GM21526 (cell line): Measurements from ENCODE around the gene GLYR1.

Source experiments
- ATAC-seq: cut with Tn5 transposase; IDR thresholded peaks from one replicate; pipeline ENCODE4 v1.9.1; 2021; ENCODE audit warnings: moderate library complexity; ENCODE audit not compliant: unreplicated experiment, low FRiP score

The GLYR1 gene

DNA sequence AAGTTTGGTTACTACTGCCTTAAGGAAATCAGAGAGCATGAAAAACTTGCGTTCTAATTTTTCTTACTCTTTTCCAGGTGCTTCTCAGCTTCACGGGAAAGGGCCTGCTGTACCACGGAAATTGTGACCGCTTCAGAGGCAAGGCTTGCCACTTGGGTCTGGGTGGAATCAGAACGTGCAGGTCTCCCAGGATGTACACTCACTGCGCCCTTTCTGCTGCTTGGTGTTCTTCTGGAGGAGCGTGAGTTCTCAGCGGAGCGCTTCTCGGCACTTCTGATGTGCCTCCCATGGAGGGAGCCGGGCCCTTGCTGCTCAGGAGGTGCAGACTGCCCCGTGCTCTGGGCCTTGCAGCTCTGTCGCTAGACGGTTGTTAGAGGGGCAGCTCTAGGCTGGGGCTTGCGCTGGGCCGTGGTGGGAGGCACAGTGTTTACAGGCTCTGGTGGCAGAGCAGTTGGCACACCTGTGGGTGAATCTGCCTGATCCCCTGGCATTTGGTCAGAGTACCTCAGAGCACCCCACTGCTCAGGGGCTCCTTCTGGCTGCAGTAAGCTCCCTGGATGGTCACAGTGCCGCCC is 33.0 kb upstream of the GLYR1 start:
- no peak for ATAC-seq

DNA sequence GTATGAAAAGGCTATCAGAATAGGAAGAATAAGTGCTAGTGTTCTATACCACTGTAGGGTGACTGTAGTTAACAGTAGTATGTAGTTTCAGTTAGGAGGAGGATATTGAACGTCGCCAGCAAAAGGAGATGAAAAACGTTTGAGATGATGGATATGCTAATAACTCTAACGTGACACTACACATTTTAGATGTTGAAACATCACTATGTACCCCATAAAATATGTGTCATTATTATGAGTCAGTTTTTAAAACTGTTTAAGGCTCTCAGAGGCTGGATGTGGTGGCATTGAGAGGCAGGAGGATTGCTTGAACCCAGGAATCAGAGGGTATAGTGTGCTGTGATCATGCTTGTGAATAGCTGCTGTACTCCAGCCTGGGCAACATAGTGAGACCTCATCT is 32.0 kb upstream of the GLYR1 start:
- ATAC-seq: no peak

DNA sequence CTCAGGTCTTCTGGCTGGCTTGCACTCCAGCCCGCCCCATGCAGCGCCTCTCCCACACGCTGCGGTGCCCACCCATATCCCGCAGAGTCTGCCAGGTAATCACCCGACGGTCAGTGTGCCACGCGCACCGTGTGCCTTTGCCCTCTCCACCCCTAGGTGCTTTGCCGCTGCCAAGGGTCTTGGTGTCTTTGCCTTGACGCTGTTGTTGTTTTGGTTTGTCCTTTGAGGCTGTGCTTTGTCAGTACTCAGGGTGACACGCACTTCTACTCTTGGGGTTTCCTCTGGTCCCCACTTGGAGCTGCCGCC is 30.2 kb upstream of the GLYR1 start:
- ATAC-seq: no peak

DNA sequence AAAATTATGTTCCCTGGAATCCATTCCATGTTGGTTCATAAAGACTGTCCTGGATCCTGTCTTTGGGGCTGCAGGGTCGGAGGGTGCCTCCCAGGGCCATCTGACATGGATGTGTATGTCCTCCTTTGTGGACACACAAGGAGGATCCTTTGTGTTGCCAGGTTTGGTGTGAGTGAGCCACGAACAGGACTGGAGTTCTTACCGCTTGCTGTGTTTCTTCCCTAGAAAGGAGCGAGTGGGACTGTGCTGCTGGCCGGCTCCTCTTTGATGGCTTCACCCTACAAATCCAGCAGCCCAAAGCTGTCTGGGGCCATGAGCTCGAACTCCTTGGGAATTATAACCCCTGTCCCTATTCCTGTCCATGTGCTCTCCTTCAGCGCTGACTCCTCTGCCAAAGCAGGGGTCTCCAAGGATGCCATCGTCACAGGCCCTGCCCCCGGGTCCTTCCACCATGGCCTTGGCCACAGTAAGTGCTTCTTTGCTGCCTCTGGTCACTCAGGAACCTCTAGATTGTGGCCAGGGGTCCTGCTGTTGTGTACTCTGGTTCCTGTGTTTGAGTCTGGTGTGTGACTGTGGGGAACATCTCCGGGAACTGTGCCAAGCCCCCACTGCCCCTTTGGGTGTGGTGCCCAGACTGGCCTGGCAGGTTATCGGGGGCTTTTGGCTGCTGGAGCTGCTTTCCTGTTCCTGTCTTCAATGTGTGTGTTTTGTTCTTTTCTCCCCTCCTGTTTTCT is 29.7 kb upstream of the GLYR1 start:
- no peak for ATAC-seq

DNA sequence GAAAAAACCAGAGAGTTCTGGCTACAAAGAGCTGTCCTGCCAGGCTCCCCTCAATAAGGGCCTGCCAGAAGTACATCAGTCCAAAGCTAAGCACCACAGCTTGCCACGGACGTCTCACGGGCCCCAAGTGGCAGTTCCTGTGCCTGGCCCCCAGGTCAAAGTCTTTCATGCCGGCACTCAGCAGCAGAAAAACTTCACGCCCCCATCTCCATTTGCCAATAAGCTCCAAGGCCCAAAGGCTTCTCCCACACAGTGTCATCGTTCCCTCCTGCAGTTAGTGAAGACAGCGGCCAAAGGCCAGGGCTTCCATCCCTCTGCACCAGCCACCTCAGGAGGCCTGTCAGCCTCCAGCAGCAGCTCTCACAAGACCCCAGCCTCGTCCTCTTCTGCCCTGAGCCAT is 27.6 kb upstream of the GLYR1 start:
- ATAC-seq: no peak

DNA sequence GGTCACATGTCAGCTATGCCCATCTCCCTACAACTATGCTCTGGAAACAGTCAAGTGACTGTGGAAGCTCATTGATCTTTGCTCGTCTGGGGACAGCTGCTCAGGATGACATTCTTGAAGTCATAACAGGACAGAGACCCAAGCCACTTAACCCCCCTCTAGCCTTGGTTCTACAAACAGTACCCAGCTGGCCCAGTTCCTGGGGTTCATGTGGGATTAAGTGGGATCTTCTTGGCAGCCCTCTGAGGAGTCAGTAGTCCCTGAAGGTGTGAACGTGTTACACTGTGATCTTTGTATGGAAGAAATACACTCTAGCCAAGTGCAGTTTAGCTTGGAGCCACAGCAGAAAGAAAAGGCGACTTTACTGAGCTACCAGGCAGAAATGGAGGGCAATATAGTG is 26.0 kb upstream of the GLYR1 start:
- no peak for ATAC-seq

DNA sequence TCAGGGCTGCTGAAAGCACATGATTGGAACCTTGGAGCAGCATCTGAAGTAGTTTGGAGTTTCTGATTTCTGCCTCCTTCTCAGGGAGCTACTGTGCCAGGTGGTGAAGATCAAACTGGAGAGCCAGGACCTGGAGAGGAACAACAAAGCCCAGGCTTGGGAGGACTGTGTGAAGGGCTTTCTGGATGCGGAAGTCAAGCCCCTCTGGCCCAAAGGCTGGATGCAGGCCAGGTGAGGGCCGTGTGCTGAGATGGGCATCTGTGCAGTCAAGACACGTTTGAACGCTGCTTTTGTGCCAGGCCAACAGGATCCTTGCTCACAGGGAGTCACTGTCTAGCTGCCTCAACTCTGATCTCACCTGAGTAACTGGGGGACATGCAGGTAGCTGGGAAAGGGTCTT is 24.0 kb upstream of the GLYR1 start:
- ATAC-seq: no peak

DNA sequence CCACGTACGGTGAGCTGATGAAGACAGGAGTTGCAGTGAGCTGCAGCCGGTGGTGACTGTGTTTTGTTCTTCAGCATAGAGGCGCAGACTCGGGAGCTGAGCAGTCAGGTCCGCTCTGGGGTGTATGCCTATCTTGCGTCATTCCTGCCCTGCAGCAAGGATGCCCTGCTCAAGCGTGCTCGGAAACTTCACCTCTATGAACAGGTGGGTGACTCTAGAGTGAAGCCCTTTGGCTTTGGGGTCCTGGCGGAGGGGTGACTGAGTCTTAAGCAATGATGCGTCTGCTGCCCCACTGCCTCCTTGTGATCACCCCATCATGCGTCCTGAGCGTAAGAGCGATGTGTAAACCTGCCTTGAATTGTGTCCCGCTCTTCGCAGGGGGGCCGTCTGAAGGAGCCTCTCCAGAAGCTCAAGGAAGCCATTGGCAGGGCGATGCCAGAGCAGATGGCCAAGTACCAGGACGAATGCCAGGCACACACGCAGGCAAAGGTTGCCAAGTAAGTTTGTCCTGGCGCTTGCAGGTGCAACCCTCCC is 23.1 kb upstream of the GLYR1 start:
- ATAC-seq: no peak

DNA sequence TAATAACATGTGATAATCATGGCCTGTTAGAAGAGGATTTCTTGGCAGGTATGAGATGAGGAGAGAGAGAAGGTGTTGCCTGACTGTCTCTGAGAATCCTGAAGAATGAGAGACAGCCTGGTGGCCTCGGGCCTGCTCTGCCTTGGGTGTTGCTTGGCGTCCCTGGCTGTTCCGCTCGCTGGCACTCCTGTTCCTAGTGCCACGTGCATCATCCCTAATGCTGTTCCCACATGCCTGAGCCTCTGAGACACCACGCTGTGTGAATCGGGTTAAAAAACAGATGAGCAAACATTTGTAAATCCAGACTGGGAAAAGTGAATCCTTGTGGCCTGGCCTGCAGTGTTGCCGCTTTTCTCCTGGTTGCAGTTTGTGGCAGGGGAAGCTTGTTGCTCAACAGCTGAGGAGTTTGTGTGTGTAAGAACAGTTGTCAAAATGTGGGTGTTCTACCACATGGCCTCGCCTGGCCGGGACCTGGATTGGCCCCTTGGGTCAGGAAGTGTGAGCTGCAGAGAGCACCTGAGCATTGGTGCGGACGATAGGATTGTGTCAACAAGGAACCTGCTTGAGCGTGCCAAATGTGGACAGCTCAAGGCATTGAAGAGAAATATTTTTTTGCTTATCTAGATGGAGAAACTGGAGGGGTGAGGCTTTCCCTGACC is 22.2 kb upstream of the GLYR1 start:
- no peak for ATAC-seq

DNA sequence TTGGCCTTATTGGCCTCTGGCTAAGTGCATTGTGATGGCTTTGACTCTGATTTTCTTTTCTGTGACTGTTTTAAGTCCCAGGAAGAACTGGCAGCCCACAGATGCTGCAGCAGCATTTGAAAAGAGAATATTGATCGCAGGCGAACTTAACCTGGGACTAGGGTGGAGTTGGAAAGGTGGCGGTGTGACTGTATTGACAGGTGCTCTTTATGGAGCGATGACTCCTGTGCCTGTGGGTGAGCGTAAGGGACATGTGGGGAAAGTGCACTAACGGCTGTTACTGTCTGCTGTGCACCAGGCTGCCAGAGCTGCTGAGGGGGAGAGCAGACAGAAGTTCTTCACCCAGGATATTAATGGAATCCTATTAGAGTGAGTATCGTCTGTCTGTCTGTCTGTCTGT is 21.4 kb upstream of the GLYR1 start:
- ATAC-seq: no peak

DNA sequence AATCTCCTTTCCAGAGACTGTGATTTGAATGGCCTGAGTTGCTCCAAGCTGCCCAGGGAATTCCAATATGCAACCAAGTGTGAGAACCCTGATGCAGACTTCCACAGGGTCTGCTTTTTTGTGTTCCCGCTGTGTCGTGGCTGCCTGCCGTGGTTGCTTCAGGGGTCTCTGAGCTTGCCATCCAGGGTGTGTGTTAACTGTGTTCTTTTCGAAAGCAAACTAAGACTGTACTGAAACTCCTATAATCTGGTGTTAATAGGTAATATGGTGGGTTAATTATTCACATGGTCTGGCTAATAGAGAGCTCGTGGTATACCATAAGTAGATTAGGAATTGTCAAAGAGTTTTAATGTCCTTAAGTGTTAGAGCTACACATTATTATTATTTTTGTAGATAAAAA is 20.9 kb upstream of the GLYR1 start:
- ATAC-seq: no peak

DNA sequence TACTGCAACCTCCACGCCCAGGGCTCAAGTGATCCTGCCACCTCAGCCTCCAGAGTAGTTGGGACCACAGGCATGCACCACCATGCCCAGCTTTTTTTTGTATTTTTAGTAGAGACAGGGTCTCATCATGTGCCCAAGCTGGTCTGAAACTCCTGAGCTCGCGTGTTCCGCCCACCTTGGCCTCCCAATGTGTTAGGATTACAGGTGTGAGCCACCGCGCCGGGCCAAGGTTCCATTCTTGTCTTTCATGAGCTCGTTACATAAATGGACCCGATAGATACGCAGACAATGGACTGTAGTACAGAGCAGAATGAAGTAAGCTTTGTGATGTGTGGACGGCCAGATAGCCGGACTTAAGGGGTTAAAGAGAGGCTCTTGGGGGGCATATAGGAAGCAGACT is 19.5 kb upstream of the GLYR1 start:
- ATAC-seq: no peak

DNA sequence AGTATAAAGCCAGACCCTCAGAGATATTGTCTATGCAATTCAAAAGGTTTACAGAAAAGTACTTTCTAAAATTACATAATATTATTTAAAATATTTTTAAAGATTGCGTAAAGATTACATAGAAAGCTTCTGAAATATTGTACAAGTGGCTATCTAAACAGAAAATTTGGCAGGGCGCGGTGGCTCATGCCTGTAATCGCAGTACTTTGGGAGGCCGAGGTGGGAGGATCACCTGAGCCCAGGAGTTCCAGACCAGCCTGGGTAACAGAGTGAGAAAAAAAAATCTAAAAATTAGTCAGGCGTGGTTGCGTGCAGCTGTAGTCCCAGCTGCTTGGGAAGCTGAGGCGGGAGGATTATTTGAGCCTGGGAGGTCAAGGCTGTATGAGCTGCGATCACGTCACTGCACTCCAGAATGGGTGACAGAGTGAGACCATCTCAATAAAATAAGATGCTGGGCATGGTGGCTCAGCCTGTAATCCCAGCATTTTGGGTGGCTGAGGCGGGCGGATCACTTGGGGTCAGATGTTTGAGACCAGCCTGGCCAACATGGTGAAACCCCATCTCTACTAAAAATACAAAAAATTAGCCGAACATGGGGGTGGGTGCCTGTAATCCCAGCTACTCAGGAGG is 18.3 kb upstream of the GLYR1 start:
- ATAC-seq: no peak

DNA sequence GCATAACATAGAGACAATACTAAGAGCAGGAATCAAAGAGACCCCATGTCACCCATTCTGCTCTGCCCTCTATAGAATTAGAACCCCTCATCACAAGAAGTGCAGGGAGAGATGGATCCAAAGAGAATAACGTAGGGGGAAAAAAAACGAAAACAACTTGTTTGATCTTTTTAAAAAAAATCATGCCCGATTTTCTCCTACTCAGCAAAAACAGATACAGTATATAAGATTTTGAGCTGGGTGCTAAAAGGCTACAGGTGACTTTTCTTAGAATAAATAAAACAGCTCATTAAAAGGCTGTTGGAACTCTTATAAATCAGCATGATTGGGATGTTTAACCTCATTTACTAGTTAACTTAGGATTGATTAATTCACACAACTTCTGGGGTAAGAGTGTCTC is 17.6 kb upstream of the GLYR1 start:
- ATAC-seq: no peak

DNA sequence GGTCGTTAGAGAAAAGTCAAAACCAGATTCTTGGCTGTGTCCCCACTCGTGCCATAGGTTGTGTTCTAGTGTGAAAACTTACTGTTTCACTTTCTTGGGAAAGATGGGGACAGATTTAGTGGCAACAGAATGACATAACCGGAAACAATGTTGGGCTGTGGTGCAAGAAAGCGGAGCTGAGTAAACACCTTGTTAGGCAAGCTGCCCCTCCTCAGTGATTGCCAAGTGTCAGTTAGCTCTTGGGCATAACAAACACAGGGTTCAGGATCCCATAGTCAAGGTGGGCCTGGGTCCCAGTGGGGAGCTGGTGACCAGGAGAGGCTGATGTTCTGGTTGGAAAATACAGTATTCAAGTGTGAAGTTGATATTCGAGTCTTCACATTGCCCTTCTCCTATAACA is 15.6 kb upstream of the GLYR1 start:
- no peak for ATAC-seq

DNA sequence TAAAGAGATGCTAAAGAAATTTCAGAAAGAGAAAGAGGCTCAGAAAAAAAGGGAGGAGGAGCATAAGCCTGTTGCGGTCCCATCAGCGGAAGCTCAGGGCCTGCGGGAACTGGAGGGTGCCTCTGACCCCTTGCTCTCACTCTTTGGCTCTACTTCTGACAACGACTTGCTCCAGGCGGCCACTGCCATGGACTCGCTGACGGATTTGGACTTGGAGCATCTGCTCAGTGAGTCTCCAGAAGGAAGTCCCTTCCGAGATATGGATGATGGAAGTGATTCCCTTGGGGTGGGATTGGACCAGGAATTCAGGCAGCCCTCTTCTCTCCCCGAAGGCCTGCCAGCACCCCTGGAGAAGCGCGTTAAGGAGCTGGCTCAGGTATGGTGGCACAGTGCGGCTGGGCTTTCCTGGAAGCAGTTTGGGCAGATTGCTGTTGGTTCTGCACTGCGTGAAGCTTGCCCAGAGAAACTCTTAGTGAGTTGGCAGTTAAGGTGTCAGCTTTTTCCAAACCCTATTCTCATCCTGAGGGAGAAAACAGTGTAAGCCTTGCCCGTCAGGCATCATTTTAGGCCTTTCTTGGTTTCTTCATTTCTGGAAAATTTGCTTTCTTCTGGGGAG is 13.7 kb upstream of the GLYR1 start:
- no peak for ATAC-seq

DNA sequence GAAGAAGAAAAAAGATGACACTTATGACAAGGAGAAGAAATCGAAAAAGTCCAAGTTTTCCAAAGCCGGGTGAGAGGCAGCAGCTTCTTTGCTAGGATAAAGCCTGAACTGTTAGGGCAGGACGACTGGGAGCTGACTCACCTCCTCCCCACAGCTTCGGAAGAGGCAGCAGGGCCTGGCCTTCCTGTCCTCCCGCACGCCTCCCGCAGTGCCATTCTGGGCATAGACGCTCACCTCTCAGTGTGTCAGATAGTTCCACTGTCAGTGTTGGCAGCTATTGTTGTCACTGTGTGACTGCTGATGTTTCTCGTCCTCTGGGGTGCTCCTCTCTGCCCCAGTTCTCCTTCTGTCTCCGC is 12.8 kb upstream of the GLYR1 start:
- ATAC-seq: no peak

DNA sequence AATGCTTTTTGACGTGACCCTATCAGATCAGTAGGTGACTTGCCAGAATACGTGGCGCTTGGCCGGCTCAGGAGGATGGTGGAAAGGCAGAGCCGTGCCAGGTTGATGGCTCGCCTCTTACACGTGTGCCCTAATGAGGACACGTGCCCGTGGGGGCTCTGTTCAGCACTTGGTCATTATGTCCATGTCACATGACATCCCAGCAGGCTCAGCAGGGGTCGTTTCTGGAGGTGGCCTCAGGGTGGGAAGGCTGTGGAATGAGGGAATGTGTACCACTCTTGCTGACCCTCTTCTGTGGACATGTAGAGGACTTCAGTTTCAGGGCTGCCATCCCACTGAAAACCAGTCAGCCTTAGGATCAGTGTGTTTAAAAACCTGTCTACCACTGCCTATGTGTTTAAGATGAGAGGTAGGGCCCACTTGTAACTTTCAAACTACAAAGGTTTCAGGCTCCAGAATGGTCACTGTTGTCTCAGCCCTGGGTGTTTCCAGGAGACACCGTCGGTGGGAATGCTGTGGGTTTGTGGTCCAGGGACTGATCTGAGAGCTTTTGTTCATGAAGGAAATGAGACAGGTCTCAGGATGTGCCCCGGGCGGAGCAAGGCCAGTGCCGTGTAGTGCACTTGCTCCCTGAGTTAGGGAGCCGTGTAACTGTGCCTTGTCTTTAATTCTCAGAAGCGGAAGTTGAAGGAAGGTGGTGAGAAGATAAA is 12.3 kb upstream of the GLYR1 start:
- ATAC-seq: no peak

DNA sequence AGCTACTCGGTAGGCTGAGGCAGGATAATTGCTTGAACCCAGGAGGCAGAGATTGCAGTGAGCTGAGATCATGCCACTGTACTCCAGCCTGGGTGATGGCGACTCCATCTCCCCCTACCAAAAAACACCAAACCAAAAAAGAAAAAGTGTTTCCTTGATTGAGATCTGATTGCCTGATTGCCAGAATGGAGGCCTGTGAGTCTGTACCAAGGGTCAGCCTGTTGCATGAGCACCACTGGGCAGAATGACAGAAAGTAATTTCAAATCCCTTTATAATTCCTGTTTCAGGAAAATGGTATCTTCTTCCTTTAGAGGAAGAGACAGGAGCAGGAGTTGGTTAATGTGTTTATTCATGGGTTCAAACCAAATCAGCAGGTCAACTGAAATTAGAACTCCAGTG is 8.7 kb upstream of the GLYR1 start:
- ATAC-seq: no peak

DNA sequence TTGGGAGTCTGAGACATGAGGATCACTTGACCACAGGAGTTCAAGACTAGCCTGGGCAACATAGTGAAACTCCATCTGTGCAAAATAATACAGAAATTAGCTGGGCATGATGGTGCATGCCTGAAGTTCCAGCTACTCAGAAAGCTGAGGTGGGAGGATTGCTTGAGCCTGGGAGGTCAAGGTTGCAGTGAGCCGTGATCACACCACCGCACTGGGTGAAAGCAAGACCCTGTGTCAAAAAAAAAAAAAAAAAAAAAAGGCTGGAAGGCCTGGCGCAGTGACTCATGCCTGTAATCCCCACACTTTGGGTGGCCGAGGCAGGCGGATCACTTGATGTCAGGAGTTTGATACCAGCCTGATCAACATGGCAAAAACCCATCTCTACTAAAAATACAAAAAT is 8.3 kb upstream of the GLYR1 start:
- no peak for ATAC-seq
